ENCODE data around the gene PLCD3. TPM values are rescaled to one million over a fixed set of nuclear protein-coding genes. Genes with fewer than 3 reads are reported as not detected.
A peak's percentile ranks its signal among the peaks of the same experiment; 100 is the strongest.

PLCD3 gene
- polyA plus RNA-seq, 1 donor from 2014 or later, result 1.3 TPM

DNA sequence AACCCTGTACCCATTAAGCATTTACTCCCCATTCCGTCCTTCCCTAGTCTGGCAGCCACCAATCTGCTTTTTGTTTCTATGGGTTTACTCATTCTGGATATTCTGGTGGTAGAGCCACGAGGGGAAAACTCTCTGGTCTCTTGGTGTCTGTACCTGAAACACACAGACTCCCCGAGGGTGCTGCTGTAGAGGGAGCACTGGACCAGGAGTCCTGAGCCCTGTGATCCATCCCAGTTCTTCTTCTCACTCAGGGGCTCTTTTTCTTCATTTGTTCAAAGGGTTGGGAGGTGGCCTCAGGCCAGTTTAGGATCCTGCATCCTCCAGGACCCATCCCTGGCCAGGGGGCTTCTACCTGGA is 43.4 kb upstream of the PLCD3 start:
- no peak for TF ChIP-seq RAD21 (conservative IDR thresholded peaks at IDR 0.05)
- TF ChIP-seq SMC3 (conservative IDR thresholded peaks at IDR 0.05; ENCODE audit: poor library complexity), result no peak
- no peak for TF ChIP-seq TAF1 (IDR thresholded peaks at IDR 0.05; ENCODE audit: low read depth)
- TF ChIP-seq EZH2 (IDR thresholded peaks at IDR 0.05; ENCODE audit: borderline replicate concordance, insufficient read depth, low read length, poor library complexity, severe bottlenecking), result no peak
- TF ChIP-seq, protein P1, sequence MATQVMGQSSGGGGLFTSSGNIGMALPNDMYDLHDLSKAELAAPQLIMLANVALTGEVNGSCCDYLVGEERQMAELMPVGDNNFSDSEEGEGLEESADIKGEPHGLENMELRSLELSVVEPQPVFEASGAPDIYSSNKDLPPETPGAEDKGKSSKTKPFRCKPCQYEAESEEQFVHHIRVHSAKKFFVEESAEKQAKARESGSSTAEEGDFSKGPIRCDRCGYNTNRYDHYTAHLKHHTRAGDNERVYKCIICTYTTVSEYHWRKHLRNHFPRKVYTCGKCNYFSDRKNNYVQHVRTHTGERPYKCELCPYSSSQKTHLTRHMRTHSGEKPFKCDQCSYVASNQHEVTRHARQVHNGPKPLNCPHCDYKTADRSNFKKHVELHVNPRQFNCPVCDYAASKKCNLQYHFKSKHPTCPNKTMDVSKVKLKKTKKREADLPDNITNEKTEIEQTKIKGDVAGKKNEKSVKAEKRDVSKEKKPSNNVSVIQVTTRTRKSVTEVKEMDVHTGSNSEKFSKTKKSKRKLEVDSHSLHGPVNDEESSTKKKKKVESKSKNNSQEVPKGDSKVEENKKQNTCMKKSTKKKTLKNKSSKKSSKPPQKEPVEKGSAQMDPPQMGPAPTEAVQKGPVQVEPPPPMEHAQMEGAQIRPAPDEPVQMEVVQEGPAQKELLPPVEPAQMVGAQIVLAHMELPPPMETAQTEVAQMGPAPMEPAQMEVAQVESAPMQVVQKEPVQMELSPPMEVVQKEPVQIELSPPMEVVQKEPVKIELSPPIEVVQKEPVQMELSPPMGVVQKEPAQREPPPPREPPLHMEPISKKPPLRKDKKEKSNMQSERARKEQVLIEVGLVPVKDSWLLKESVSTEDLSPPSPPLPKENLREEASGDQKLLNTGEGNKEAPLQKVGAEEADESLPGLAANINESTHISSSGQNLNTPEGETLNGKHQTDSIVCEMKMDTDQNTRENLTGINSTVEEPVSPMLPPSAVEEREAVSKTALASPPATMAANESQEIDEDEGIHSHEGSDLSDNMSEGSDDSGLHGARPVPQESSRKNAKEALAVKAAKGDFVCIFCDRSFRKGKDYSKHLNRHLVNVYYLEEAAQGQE (IDR thresholded peaks at IDR 0.05; ENCODE audit: borderline replicate concordance), result no peak
- TF ChIP-seq EP300 (conservative IDR thresholded peaks at IDR 0.05; ENCODE audit: poor library complexity, severe bottlenecking), result no peak
- no peak for TF ChIP-seq MXI1 (conservative IDR thresholded peaks at IDR 0.05; ENCODE audit: poor library complexity, severe bottlenecking)
- no peak for TF ChIP-seq POLR2AphosphoS5 (IDR thresholded peaks at IDR 0.05)
- TF ChIP-seq, protein P2, sequence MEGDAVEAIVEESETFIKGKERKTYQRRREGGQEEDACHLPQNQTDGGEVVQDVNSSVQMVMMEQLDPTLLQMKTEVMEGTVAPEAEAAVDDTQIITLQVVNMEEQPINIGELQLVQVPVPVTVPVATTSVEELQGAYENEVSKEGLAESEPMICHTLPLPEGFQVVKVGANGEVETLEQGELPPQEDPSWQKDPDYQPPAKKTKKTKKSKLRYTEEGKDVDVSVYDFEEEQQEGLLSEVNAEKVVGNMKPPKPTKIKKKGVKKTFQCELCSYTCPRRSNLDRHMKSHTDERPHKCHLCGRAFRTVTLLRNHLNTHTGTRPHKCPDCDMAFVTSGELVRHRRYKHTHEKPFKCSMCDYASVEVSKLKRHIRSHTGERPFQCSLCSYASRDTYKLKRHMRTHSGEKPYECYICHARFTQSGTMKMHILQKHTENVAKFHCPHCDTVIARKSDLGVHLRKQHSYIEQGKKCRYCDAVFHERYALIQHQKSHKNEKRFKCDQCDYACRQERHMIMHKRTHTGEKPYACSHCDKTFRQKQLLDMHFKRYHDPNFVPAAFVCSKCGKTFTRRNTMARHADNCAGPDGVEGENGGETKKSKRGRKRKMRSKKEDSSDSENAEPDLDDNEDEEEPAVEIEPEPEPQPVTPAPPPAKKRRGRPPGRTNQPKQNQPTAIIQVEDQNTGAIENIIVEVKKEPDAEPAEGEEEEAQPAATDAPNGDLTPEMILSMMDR (IDR thresholded peaks at IDR 0.05; ENCODE audit: poor library complexity, severe bottlenecking), result no peak
- no peaks in the 10 kb centered on the region for H3F3A ChIP-seq (ENCODE audit: insufficient read depth, low read length, poor library complexity, severe bottlenecking)
- H3K4me2 ChIP-seq (ENCODE audit: low read length), result no peak overlapping the region
- no peaks in the 10 kb centered on the region for H4K20me1 ChIP-seq (ENCODE audit: insufficient read depth)
- H3K27ac ChIP-seq (ENCODE audit: low read length), result no peak overlapping the region
- no peaks in the 10 kb centered on the region for H3K9me3 ChIP-seq (ENCODE audit: low read length)
- no peak overlapping the region for H3K4me3 ChIP-seq (ENCODE audit: low read length)
- H3K9me2 ChIP-seq (ENCODE audit: insufficient read depth, low read length), result no peaks in the 10 kb centered on the region
- no peaks in the 10 kb centered on the region for H3K79me2 ChIP-seq (replicated peaks; ENCODE audit: insufficient read depth, low read length)
- H3K36me3 ChIP-seq (ENCODE audit: insufficient read depth, low read length), result no peaks in the 10 kb centered on the region
- no peak overlapping the region for H3K9ac ChIP-seq (ENCODE audit: low read length)
- no peak overlapping the region for H2AFZ ChIP-seq (ENCODE audit: low read depth, low read length)
- no peaks in the 10 kb centered on the region for H3K27me3 ChIP-seq (ENCODE audit: insufficient read depth, low read depth, low read length)

- H3K9ac ChIP-seq (ENCODE audit: low read length), result peak overlapping the region; percentile 41
- no peaks in the 10 kb centered on the region for H3K79me2 ChIP-seq (replicated peaks; ENCODE audit: insufficient read depth, low read length)
- H3F3A ChIP-seq (ENCODE audit: insufficient read depth, low read length, poor library complexity, severe bottlenecking), result no peaks in the 10 kb centered on the region
- no peaks in the 10 kb centered on the region for H3K9me3 ChIP-seq (ENCODE audit: low read length)
- H4K20me1 ChIP-seq (ENCODE audit: insufficient read depth), result no peaks in the 10 kb centered on the region
- no peaks in the 10 kb centered on the region for H3K36me3 ChIP-seq (ENCODE audit: insufficient read depth, low read length)
- peak overlapping the region; percentile 45 for H2AFZ ChIP-seq (ENCODE audit: low read depth, low read length)
- TF ChIP-seq MXI1 (conservative IDR thresholded peaks at IDR 0.05; ENCODE audit: poor library complexity, severe bottlenecking) (no peak), EP300 (conservative IDR thresholded peaks at IDR 0.05; ENCODE audit: poor library complexity, severe bottlenecking) (no peak), SMC3 (conservative IDR thresholded peaks at IDR 0.05; ENCODE audit: poor library complexity) (no peak), POLR2AphosphoS5 (IDR thresholded peaks at IDR 0.05) (no peak), EZH2 (IDR thresholded peaks at IDR 0.05; ENCODE audit: borderline replicate concordance, insufficient read depth, low read length, poor library complexity, severe bottlenecking) (no peak), TAF1 (IDR thresholded peaks at IDR 0.05; ENCODE audit: low read depth) (no peak), RAD21 (conservative IDR thresholded peaks at IDR 0.05) (no peak)
- TF ChIP-seq, protein P2 (IDR thresholded peaks at IDR 0.05; ENCODE audit: poor library complexity, severe bottlenecking), result no peak
- TF ChIP-seq, protein P1 (IDR thresholded peaks at IDR 0.05; ENCODE audit: borderline replicate concordance), result no peak
- H3K4me2 ChIP-seq (ENCODE audit: low read length), result no peak overlapping the region
- no peak overlapping the region for H3K27ac ChIP-seq (ENCODE audit: low read length)
- no peaks in the 10 kb centered on the region for H3K9me2 ChIP-seq (ENCODE audit: insufficient read depth, low read length)
- peak overlapping the region; percentile 25 for H3K4me3 ChIP-seq (ENCODE audit: low read length)
- H3K27me3 ChIP-seq (ENCODE audit: insufficient read depth, low read depth, low read length), result no peaks in the 10 kb centered on the region
Observed at GRCh38 chr17:45172541-45173286, 40.4 kb upstream of the PLCD3 start.
